A549 treated with CpdA at 1 μM for 4 hours (cell line): Measurements from ENCODE around the gene TMEM244. TPM values are rescaled to one million over a fixed set of nuclear protein-coding genes. Genes with fewer than 3 reads are reported as not detected.

Experiments used
- total RNA-seq: library from RNA; stranded (reverse); fragments of 200-300 nt; extraction: Qiagen RNA extraction; gene quantifications from 5 replicates; pipeline ENCODE4 v1.2.3, GENCODE V29; 2022; ENCODE audit warnings: low read depth

The TMEM244 gene
- not detected in 5 replicates for total RNA-seq

GRCh38 chr6:129860908-129861665, at the start of gene TMEM244:
Gene TMEM244 (minus strand): TSS chr6:129861315. CDS start chr6:129861188, 127 bp downstream.

Other genes starting within 250 kb of the TMEM244 start
- 4.1 to 5.2 TPM (median 4.6 TPM) in 5 replicates for gene ARHGAP18, start 151.1 kb downstream of the TMEM244 start, total RNA-seq
- gene L3MBTL3, start 157.3 kb upstream of the TMEM244 start, total RNA-seq, result 2.6 to 4.5 TPM (median 3.0 TPM) in 5 replicates